Measurements from ENCODE around the gene NES.

Gene NES

DNA sequence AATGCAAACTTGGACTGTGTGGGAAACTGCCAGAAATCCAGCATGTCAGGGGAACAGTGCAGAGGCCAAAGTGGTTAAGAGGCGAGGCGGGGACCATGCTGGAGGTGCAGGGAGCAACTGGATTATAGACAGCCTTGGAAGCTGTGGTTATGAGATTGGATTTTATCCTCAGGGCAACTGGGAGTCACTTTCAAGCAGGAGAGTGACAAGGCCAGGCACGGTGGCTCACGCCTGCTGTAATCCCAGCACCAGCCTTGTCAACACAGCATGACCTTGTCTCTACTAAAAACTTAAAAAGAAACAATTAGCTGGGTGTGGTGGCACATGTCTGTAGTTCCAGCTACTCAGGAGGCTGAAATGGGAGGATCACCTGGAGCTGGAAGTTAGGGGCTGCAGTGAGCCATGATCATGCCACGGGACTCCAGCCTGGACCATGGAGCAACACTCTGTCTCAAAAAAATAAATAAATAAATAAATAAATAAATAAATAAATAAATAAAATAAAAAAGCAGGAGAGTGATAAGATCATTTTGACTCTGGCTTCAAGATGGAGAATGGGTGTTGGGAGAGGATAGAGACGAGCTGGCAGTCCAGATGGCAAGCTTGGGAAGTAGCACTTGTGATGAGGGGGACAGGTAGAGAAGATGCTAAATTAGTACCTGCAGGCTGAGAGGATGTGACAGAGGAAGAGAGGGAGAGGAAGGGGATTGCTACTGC lies 54.5 kb downstream of the NES start (continued):
- TF ChIP-seq ZNF157 (tag by site-specific recombination; IDR thresholded peaks at IDR 0.05) (no peak), ZNF843 (tag by site-specific recombination; IDR thresholded peaks at IDR 0.05) (no peak), ZNF629 (tag by site-specific recombination; IDR thresholded peaks at IDR 0.05) (peak; percentile 87), ZNF324 (tag by site-specific recombination; IDR thresholded peaks at IDR 0.05) (no peak), ZNF416 (tag by site-specific recombination; IDR thresholded peaks at IDR 0.05) (no peak), ZNF529 (tag by site-specific recombination; IDR thresholded peaks at IDR 0.05; ENCODE audit: insufficient replicate concordance) (peak; percentile 80), ZNF335 (tag by site-specific recombination; conservative IDR thresholded peaks at IDR 0.05) (no peak), ZNF701 (tag by site-specific recombination; IDR thresholded peaks at IDR 0.05) (no peak), ZIC2 (tag by site-specific recombination; IDR thresholded peaks at IDR 0.05) (peak; percentile 18; the same call in 1 of the 2 replicates), ZNF549 (tag by site-specific recombination; IDR thresholded peaks at IDR 0.05) (no peak), ZNF184 (tag by site-specific recombination; IDR thresholded peaks at IDR 0.05) (no peak), ZNF473 (tag by site-specific recombination; IDR thresholded peaks at IDR 0.05) (no peak), SP2 (tag by site-specific recombination; IDR thresholded peaks at IDR 0.05) (no peak), RBAK (tag by site-specific recombination; IDR thresholded peaks at IDR 0.05) (peak; percentile 87), ZNF174 (tag by site-specific recombination; IDR thresholded peaks at IDR 0.05) (no peak), ZNF530 (tag by site-specific recombination; IDR thresholded peaks at IDR 0.05; ENCODE audit: low read depth) (peak; percentile 88), ZBTB17 (tag by site-specific recombination; IDR thresholded peaks at IDR 0.05) (no peak), ZNF16 (tag by site-specific recombination; IDR thresholded peaks at IDR 0.05; ENCODE audit: low read depth) (peak; percentile 43; the same call in 1 of the 2 replicates), ZNF214 (tag by site-specific recombination; IDR thresholded peaks at IDR 0.05; ENCODE audit: borderline replicate concordance) (peak; percentile 44; the same call in 1 of the 2 replicates), ZNF791 (tag by site-specific recombination; IDR thresholded peaks at IDR 0.05) (peak; percentile 84; the same call in 1 of the 2 replicates), ZNF37A (tag by site-specific recombination; IDR thresholded peaks at IDR 0.05) (no peak), ZNF776 (tag by site-specific recombination; IDR thresholded peaks at IDR 0.05; ENCODE audit: borderline replicate concordance) (no peak), ZNF48 (tag by site-specific recombination; IDR thresholded peaks at IDR 0.05) (no peak), ZNF501 (tag by site-specific recombination; IDR thresholded peaks at IDR 0.05) (peak; percentile 84; the same call in 1 of the 2 replicates), ZNF341 (tag by site-specific recombination; IDR thresholded peaks at IDR 0.05; ENCODE audit: low read depth) (peak; percentile 64), ZNF623 (tag by site-specific recombination; IDR thresholded peaks at IDR 0.05) (peak; percentile 93), ZNF155 (tag by site-specific recombination; IDR thresholded peaks at IDR 0.05) (no peak), ZNF544 (tag by site-specific recombination; IDR thresholded peaks at IDR 0.05) (no peak)
- TF ChIP-seq, protein P1, sequence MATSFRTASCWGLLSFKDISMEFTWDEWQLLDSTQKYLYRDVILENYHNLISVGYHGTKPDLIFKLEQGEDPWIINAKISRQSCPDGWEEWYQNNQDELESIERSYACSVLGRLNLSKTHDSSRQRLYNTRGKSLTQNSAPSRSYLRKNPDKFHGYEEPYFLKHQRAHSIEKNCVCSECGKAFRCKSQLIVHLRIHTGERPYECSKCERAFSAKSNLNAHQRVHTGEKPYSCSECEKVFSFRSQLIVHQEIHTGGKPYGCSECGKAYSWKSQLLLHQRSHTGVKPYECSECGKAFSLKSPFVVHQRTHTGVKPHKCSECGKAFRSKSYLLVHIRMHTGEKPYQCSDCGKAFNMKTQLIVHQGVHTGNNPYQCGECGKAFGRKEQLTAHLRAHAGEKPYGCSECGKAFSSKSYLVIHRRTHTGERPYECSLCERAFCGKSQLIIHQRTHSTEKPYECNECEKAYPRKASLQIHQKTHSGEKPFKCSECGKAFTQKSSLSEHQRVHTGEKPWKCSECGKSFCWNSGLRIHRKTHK (tag by site-specific recombination; IDR thresholded peaks at IDR 0.05): peak; percentile 12; the same call in 1 of the 2 replicates
- TF ChIP-seq, protein P2, sequence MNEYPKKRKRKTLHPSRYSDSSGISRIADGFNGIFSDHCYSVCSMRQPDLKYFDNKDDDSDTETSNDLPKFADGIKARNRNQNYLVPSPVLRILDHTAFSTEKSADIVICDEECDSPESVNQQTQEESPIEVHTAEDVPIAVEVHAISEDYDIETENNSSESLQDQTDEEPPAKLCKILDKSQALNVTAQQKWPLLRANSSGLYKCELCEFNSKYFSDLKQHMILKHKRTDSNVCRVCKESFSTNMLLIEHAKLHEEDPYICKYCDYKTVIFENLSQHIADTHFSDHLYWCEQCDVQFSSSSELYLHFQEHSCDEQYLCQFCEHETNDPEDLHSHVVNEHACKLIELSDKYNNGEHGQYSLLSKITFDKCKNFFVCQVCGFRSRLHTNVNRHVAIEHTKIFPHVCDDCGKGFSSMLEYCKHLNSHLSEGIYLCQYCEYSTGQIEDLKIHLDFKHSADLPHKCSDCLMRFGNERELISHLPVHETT (tag by site-specific recombination; IDR thresholded peaks at IDR 0.05): peak; percentile 93
- TF ChIP-seq, protein P3, sequence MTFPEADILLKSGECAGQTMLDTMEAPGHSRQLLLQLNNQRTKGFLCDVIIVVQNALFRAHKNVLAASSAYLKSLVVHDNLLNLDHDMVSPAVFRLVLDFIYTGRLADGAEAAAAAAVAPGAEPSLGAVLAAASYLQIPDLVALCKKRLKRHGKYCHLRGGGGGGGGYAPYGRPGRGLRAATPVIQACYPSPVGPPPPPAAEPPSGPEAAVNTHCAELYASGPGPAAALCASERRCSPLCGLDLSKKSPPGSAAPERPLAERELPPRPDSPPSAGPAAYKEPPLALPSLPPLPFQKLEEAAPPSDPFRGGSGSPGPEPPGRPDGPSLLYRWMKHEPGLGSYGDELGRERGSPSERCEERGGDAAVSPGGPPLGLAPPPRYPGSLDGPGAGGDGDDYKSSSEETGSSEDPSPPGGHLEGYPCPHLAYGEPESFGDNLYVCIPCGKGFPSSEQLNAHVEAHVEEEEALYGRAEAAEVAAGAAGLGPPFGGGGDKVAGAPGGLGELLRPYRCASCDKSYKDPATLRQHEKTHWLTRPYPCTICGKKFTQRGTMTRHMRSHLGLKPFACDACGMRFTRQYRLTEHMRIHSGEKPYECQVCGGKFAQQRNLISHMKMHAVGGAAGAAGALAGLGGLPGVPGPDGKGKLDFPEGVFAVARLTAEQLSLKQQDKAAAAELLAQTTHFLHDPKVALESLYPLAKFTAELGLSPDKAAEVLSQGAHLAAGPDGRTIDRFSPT (tag by site-specific recombination; IDR thresholded peaks at IDR 0.05): no peak
- TF ChIP-seq, protein P4, sequence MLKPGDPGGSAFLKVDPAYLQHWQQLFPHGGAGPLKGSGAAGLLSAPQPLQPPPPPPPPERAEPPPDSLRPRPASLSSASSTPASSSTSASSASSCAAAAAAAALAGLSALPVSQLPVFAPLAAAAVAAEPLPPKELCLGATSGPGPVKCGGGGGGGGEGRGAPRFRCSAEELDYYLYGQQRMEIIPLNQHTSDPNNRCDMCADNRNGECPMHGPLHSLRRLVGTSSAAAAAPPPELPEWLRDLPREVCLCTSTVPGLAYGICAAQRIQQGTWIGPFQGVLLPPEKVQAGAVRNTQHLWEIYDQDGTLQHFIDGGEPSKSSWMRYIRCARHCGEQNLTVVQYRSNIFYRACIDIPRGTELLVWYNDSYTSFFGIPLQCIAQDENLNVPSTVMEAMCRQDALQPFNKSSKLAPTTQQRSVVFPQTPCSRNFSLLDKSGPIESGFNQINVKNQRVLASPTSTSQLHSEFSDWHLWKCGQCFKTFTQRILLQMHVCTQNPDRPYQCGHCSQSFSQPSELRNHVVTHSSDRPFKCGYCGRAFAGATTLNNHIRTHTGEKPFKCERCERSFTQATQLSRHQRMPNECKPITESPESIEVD (tag by site-specific recombination; IDR thresholded peaks at IDR 0.05): no peak
- TF ChIP-seq, protein P5, sequence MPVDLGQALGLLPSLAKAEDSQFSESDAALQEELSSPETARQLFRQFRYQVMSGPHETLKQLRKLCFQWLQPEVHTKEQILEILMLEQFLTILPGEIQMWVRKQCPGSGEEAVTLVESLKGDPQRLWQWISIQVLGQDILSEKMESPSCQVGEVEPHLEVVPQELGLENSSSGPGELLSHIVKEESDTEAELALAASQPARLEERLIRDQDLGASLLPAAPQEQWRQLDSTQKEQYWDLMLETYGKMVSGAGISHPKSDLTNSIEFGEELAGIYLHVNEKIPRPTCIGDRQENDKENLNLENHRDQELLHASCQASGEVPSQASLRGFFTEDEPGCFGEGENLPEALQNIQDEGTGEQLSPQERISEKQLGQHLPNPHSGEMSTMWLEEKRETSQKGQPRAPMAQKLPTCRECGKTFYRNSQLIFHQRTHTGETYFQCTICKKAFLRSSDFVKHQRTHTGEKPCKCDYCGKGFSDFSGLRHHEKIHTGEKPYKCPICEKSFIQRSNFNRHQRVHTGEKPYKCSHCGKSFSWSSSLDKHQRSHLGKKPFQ (tag by site-specific recombination; IDR thresholded peaks at IDR 0.05): peak; percentile 77

All from HEK293 (cell line).